ENCODE data around the gene DEGS1.

DEGS1 gene

GRCh38 chr1:224235813-224236493 lies 52.9 kb downstream of the DEGS1 start:
- Histone ChIP-seq H3K9me3 (ENCODE audit: low read length) (no peaks in the 10 kb centered on the region), H3K4me1 (ENCODE audit: insufficient read depth, low read length) (no peaks in the 10 kb centered on the region), H3K4me3 (ENCODE audit: low read length) (no peak overlapping the region), H2AFZ (ENCODE audit: low read depth, low read length) (no peak overlapping the region), H3K36me3 (ENCODE audit: insufficient read depth, low read length) (peaks cover 56% of the 10 kb centered on the region), H3K27me3 (ENCODE audit: insufficient read depth, low read length) (no peaks in the 10 kb centered on the region)

- Histone ChIP-seq H3K4me3 (ENCODE audit: low read length) (no peak overlapping the region), H3K4me1 (ENCODE audit: insufficient read depth, low read length) (no peaks in the 10 kb centered on the region), H3K27me3 (ENCODE audit: insufficient read depth, low read length) (no peaks in the 10 kb centered on the region), H3K9me3 (ENCODE audit: low read length) (no peaks in the 10 kb centered on the region), H3K36me3 (ENCODE audit: insufficient read depth, low read length) (peaks cover 53% of the 10 kb centered on the region), H2AFZ (ENCODE audit: low read depth, low read length) (no peak overlapping the region)
Measured at GRCh38 chr1:224237119-224237881, 54.3 kb downstream of the DEGS1 start.

DNA sequence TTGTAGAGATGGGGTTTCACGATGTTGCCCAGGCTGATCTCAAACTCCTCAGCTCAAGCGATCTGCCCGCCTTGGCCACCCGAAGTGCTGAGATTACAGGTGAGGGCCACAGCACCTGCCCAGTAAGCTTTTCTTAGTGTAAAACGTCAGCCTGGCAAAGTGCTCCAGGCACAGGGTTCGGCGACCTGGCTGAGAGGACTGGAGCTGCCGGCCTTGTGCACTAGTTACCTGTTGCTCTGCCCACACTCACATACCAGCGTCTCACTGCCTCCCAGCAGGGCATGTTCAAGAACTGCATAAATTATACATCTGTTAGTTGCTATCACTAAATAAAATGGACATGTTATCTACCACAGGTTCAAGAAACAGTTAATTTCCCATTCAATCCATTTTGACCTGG lies 55.2 kb downstream of the DEGS1 start:
- H3K4me3 ChIP-seq (ENCODE audit: low read length), result no peak overlapping the region
- H3K9me3 ChIP-seq (ENCODE audit: low read length), result no peaks in the 10 kb centered on the region
- H3K4me1 ChIP-seq (ENCODE audit: insufficient read depth, low read length), result no peaks in the 10 kb centered on the region
- H2AFZ ChIP-seq (ENCODE audit: low read depth, low read length), result no peak overlapping the region
- H3K27me3 ChIP-seq (ENCODE audit: insufficient read depth, low read length), result no peaks in the 10 kb centered on the region
- peaks cover 44% of the 10 kb centered on the region for H3K36me3 ChIP-seq (ENCODE audit: insufficient read depth, low read length)

DNA sequence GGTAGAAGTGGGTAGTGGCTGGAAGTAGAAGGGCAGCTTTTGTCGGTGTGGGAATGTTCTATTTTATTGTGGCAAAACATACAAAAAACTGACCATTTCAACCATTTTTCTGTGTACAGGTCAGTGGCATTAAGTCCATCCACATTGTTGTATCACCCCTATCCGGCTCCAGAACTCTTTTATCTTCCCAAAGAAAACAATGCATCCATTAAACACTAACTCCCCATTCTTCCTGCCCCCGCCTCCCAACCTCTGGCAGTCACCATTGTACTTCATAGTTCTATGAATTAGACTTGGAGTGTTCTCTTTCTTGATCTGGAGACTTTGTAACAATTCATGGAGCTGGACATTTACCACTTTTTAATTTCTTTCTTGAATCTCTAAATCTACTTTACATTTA lies 55.7 kb downstream of the DEGS1 start:
- no peaks in the 10 kb centered on the region for H3K9me3 ChIP-seq (ENCODE audit: low read length)
- no peaks in the 10 kb centered on the region for H3K4me1 ChIP-seq (ENCODE audit: insufficient read depth, low read length)
- H3K36me3 ChIP-seq (ENCODE audit: insufficient read depth, low read length), result peaks cover 40% of the 10 kb centered on the region
- no peak overlapping the region for H3K4me3 ChIP-seq (ENCODE audit: low read length)
- H2AFZ ChIP-seq (ENCODE audit: low read depth, low read length), result no peak overlapping the region
- H3K27me3 ChIP-seq (ENCODE audit: insufficient read depth, low read length), result no peaks in the 10 kb centered on the region

All from neuron (in vitro differentiated cells).